Islet precursor cell (in vitro differentiated cells): ENCODE measurements around the gene PHACTR2.
"Not testable (repeated sequence)": the region's sequence is repeated elsewhere in the genome, so short reads cannot be mapped to it uniquely, and the experiment has no call there.

Source experiments
- DNase-seq: peaks from one replicate; pipeline ENCODE4 v3.0.0-alpha.2; 2018

PHACTR2 gene

GRCh38 chr6:143677891-143678791, at the start of gene PHACTR2:
Gene PHACTR2 (plus strand): TSS chr6:143677965. CDS start chr6:143678164, 199 bp downstream.
- peak; percentile 95 for DNase-seq

GRCh38 chr6:143629104-143630080, 48.4 kb upstream of the PHACTR2 start:
- DNase-seq = no peak

- not testable (repeated sequence) for DNase-seq
Observed at GRCh38 chr6:143631196-143631595, 46.6 kb upstream of the PHACTR2 start.

- DNase-seq = no peak
Observed at GRCh38 chr6:143632894-143633293, 44.9 kb upstream of the PHACTR2 start.

- no peak for DNase-seq
Observed at GRCh38 chr6:143634486-143634885, 43.3 kb upstream of the PHACTR2 start.

GRCh38 chr6:143637691-143638090, 40.1 kb upstream of the PHACTR2 start:
- DNase-seq = no peak

- DNase-seq = no peak
Observed at GRCh38 chr6:143642403-143642802, 35.4 kb upstream of the PHACTR2 start.

GRCh38 chr6:143647191-143647590, 30.6 kb upstream of the PHACTR2 start:
- no peak for DNase-seq

GRCh38 chr6:143647732-143648131, 30.0 kb upstream of the PHACTR2 start:
- DNase-seq = no peak

GRCh38 chr6:143649319-143649718, 28.4 kb upstream of the PHACTR2 start:
- DNase-seq = not testable (repeated sequence)

- not testable (repeated sequence) for DNase-seq
Observed at GRCh38 chr6:143651328-143651727, 26.4 kb upstream of the PHACTR2 start.

- DNase-seq = no peak
Observed at GRCh38 chr6:143652841-143653331, 24.9 kb upstream of the PHACTR2 start.

- no peak for DNase-seq
Observed at GRCh38 chr6:143655541-143655940, 22.2 kb upstream of the PHACTR2 start.

- DNase-seq = no peak
Observed at GRCh38 chr6:143656026-143656425, 21.7 kb upstream of the PHACTR2 start.

- no peak for DNase-seq
Observed at GRCh38 chr6:143657809-143658208, 20.0 kb upstream of the PHACTR2 start.

GRCh38 chr6:143660170-143660569, 17.6 kb upstream of the PHACTR2 start:
- DNase-seq = not testable (repeated sequence)

- no peak for DNase-seq
Observed at GRCh38 chr6:143664171-143664570, 13.6 kb upstream of the PHACTR2 start.

- not testable (repeated sequence) for DNase-seq
Observed at GRCh38 chr6:143666007-143666406, 11.8 kb upstream of the PHACTR2 start.

GRCh38 chr6:143669483-143669882, 8.3 kb upstream of the PHACTR2 start:
- not testable (repeated sequence) for DNase-seq

- DNase-seq = peak; percentile 70
Observed at GRCh38 chr6:143673669-143674068, 4.1 kb upstream of the PHACTR2 start.

GRCh38 chr6:143674483-143675381, 3.0 kb upstream of the PHACTR2 start:
- no peak for DNase-seq

GRCh38 chr6:143675382-143675900, 2.3 kb upstream of the PHACTR2 start:
- DNase-seq = no peak
